A673 (cell line): ENCODE data around the gene CHKA. TPM values are rescaled to one million over a fixed set of nuclear protein-coding genes. Genes with fewer than 3 reads are reported as not detected.

ENCODE experiments used
- BruUV-seq: library from RNA; stranded (reverse); fragments of 400-500 nt; replicated peaks from 2 replicates; lab custom pipeline; 2021; lab: Mats Ljungman, UMichigan
- CTCF ChIA-PET: fragments of 300-600 bp; sonication (Branson Sonifier 250); formaldehyde crosslinking; loops from one replicate; lab custom pipeline; 2022; ENCODE audit warnings: antibody characterized with exemption; lab: Charles Lee
- POLR2A ChIA-PET: fragments of 300-600 bp; sonication (Branson Sonifier 250); formaldehyde crosslinking; loops from one replicate; lab custom pipeline; 2022; ENCODE audit warnings: antibody characterized with exemption; ENCODE audit not compliant: low non-redundant PET; lab: Charles Lee
- DNase-seq: peaks from one replicate; pipeline ENCODE4 v3.0.0-alpha.2; 2015; ENCODE audit warnings: low spot score
- H3K27ac ChIP-seq: fragments of 200-600 bp; sonication (generic); 2 replicates; pipeline ENCODE4 v1.5.1; 2016; ENCODE audit warnings: mixed run types, low read depth, mild to moderate bottlenecking, mixed read lengths, antibody characterized with exemption, low read length; ENCODE audit not compliant: poor library complexity, severe bottlenecking
- H3K27me3 ChIP-seq: fragments of 200-600 bp; sonication (generic); replicated peaks from 2 replicates; pipeline ENCODE4 v1.6.1; 2017; ENCODE audit warnings: mixed run types, low read depth, mild to moderate bottlenecking, mixed read lengths, antibody characterized with exemption, low read length; ENCODE audit not compliant: insufficient read depth, poor library complexity
- H3K36me3 ChIP-seq: fragments of 200-600 bp; sonication (generic); 2 replicates; pipeline ENCODE4 v1.6.1; 2016; ENCODE audit warnings: mixed run types, mild to moderate bottlenecking, mixed read lengths, antibody characterized with exemption, low read length; ENCODE audit not compliant: insufficient read depth, poor library complexity, severe bottlenecking
- H3K4me1 ChIP-seq: fragments of 200-600 bp; sonication (generic); 2 replicates; pipeline ENCODE4 v1.6.1; 2017; ENCODE audit warnings: mixed run types, mild to moderate bottlenecking, mixed read lengths, antibody characterized with exemption, low read length; ENCODE audit not compliant: insufficient read depth, poor library complexity, severe bottlenecking
- H3K4me3 ChIP-seq: fragments of 200-600 bp; sonication (generic); 2 replicates; pipeline ENCODE4 v1.5.1; 2016; ENCODE audit warnings: low read depth, mixed run types, mild to moderate bottlenecking, mixed read lengths, low read length; ENCODE audit not compliant: poor library complexity, severe bottlenecking
- H3K9me3 ChIP-seq: fragments of 200-600 bp; sonication (generic); 2 replicates; pipeline ENCODE4 v1.6.1; 2016; ENCODE audit warnings: mixed run types, low read depth, mild to moderate bottlenecking, mixed read lengths, antibody characterized with exemption, low read length; ENCODE audit not compliant: poor library complexity, severe bottlenecking
- CTCF ChIP-seq: fragments of 300-800, 200-600 bp; sonication (generic); conservative IDR thresholded peaks from 2 replicates; pipeline ENCODE4 v1.5.1; 2017; ENCODE audit warnings: low read depth, mild to moderate bottlenecking, antibody characterized with exemption, low read length, moderate library complexity, mixed read lengths
- EZH2 ChIP-seq: fragments of 200-600 bp; sonication (generic); IDR thresholded peaks from 2 replicates; pipeline ENCODE4 v1.6.1; 2017; ENCODE audit warnings: borderline replicate concordance, low read depth, mild to moderate bottlenecking, mixed read lengths, antibody characterized with exemption, low read length; ENCODE audit not compliant: poor library complexity, severe bottlenecking
- intact Hi-C: fragments of 100-400 bp; cut with micrococcal nuclease; formaldehyde crosslinking; loops from one replicate; pipeline ENCODE4 v1.10.0; 2022; ENCODE audit not compliant: unreplicated experiment
- total RNA-seq: library from RNA; stranded (reverse); gene quantifications from 2 replicates; pipeline ENCODE4 v1.2.3, GENCODE V29; 2021

The CHKA gene
- total RNA-seq, 1 experiment from 2014 or later = 37.5 TPM

GRCh38 chr11:68083517-68083916 lies 37.7 kb downstream of the CHKA start:
- intact Hi-C loops = no loop called here
- ChIA-PET POLR2A (no interaction called here), CTCF (no interaction called here)
- DNase-seq = peak; percentile 12
- H3K9me3 ChIP-seq = no peaks in the 10 kb centered on the region
- H3K27ac ChIP-seq = no peak overlapping the region
- H3K4me3 ChIP-seq = no peak overlapping the region
- no TSS peak for BruUV-seq
- no peaks in the 10 kb centered on the region for H3K27me3 ChIP-seq
- peaks cover 5% of the 10 kb centered on the region for H3K4me1 ChIP-seq
- TF ChIP-seq CTCF (no peak), EZH2 (no peak)
- no peaks in the 10 kb centered on the region for H3K36me3 ChIP-seq

DNA sequence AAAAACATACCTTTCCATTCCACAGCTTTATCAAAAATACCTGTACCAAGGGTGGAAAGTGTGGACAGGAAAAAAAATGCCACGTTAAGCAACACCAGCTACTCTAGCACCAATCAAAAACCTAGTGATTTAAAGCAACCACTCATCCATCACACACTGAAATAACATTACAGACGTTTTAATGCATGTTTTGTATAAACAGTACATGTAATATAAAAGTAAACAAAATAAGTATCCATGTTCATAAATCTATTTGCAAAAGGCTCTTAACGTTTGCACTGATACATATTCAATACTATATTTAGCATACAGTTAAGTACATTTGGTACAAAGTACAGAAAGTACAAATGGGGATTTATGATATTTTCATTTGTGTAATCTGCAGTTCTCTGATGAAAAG lies 38.7 kb downstream of the CHKA start:
- no peak overlapping the region for H3K4me3 ChIP-seq
- no peaks in the 10 kb centered on the region for H3K36me3 ChIP-seq
- no peaks in the 10 kb centered on the region for H3K9me3 ChIP-seq
- no TSS peak for BruUV-seq
- H3K27ac ChIP-seq = no peak overlapping the region
- ChIA-PET POLR2A (no interaction called here), CTCF (no interaction called here)
- TF ChIP-seq CTCF (no peak), EZH2 (no peak)
- intact Hi-C loops = no loop called here
- DNase-seq = no peak
- H3K27me3 ChIP-seq = no peaks in the 10 kb centered on the region
- H3K4me1 ChIP-seq = peaks cover 5% of the 10 kb centered on the region

GRCh38 chr11:68081691-68082090 lies 39.5 kb downstream of the CHKA start:
- TF ChIP-seq EZH2 = no peak
- no peak for TF ChIP-seq CTCF
- intact Hi-C loops = no loop called here
- no peaks in the 10 kb centered on the region for H3K36me3 ChIP-seq
- peaks cover 5% of the 10 kb centered on the region for H3K4me1 ChIP-seq
- no peaks in the 10 kb centered on the region for H3K9me3 ChIP-seq
- DNase-seq = no peak
- ChIA-PET POLR2A (no interaction called here), CTCF (no interaction called here)
- no peak overlapping the region for H3K4me3 ChIP-seq
- no peak overlapping the region for H3K27ac ChIP-seq
- BruUV-seq = no TSS peak
- no peaks in the 10 kb centered on the region for H3K27me3 ChIP-seq
